T-helper 1 cell treated with Interleukin-12 subunit alpha and Interleukin-12 subunit beta and Interleukin-4 antibody, amounts not matched to agents 30 μg/mL and 1 μg/mL, for 36 hours (primary cell): ENCODE measurements around the gene BMP7.

Experiments used
- H3K27ac Mint-ChIP-seq: one replicate; pipeline ENCODE4 v1.8.0; 2021; ENCODE audit warnings: mild to moderate bottlenecking, mixed read lengths
- H3K27me3 Mint-ChIP-seq: one replicate; pipeline ENCODE4 v1.8.0; 2021; ENCODE audit warnings: low read depth, mixed read lengths
- H3K36me3 Mint-ChIP-seq: one replicate; pipeline ENCODE4 v1.8.0; 2021; ENCODE audit warnings: low read depth, mixed read lengths
- H3K4me1 Mint-ChIP-seq: one replicate; pipeline ENCODE4 v1.8.0; 2021; ENCODE audit warnings: low read depth, mixed read lengths
- H3K4me3 Mint-ChIP-seq: one replicate; pipeline ENCODE4 v1.8.0; 2021; ENCODE audit warnings: mild to moderate bottlenecking, moderate library complexity, mixed read lengths
- H3K9me3 Mint-ChIP-seq: one replicate; pipeline ENCODE4 v1.8.0; 2021; ENCODE audit warnings: mixed read lengths

The BMP7 gene

DNA sequence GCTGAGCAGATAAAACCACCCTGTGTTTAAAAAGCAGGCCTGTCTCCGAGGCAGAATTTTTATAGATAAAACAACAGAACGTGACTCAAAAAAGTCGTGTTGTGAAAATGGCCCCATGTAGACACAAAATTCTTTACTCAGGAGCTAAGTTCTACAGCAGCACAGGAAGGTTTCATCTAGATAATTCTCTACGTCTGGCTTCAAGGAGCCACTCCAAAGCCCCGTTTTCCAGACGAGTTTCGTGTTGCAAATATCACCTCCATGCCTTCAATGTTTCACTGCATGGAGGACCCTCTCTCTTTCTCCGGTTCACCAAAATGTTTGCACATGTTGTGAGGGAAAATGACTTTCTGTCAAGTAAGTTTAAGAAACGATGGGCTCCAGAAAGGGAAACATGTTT is 12.0 kb upstream of the BMP7 start:
- H3K27me3 Mint-ChIP-seq = peaks cover 21% of the 10 kb centered on the region
- H3K36me3 Mint-ChIP-seq = no peaks in the 10 kb centered on the region
- no peak overlapping the region for H3K4me3 Mint-ChIP-seq
- no peak overlapping the region for H3K27ac Mint-ChIP-seq
- H3K9me3 Mint-ChIP-seq = no peaks in the 10 kb centered on the region
- H3K4me1 Mint-ChIP-seq = no peaks in the 10 kb centered on the region

DNA sequence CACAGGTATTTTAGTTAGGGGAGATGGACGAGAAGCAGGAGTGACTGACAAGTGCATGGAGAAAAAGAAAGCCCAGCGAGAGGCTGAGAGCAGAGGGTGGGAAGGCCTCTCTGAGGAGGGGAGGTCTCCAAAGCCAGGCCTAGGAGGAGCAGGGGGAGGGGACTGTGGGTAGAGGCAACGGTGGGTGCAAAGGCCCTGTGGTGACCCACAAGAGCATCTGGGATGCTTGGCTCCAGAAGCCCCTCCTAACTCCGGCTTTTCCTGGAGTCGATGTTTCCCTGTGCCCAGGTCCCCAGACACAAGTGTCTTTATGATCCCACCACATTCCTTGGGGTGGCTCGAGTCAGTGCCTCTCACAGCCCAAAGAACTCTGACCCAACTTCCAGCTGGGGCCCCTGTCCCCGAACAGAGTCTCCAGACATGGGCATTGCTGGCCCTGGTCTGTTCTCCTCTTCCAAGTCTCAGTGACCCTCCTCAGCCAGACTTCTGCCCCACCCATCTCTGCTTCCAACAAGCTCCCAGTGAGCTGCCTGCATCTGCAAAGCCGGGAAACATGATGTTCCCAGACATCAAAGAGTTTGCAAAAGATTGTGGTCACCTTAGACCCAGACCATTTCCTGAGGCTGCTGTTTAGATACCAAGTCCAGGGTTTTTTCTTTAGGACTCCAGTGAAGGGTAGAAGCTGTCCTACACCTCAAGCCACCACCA is 11.1 kb upstream of the BMP7 start:
- no peaks in the 10 kb centered on the region for H3K36me3 Mint-ChIP-seq
- no peaks in the 10 kb centered on the region for H3K4me1 Mint-ChIP-seq
- peaks cover 17% of the 10 kb centered on the region for H3K27me3 Mint-ChIP-seq
- H3K9me3 Mint-ChIP-seq = no peaks in the 10 kb centered on the region
- no peak overlapping the region for H3K27ac Mint-ChIP-seq
- H3K4me3 Mint-ChIP-seq = no peak overlapping the region

DNA sequence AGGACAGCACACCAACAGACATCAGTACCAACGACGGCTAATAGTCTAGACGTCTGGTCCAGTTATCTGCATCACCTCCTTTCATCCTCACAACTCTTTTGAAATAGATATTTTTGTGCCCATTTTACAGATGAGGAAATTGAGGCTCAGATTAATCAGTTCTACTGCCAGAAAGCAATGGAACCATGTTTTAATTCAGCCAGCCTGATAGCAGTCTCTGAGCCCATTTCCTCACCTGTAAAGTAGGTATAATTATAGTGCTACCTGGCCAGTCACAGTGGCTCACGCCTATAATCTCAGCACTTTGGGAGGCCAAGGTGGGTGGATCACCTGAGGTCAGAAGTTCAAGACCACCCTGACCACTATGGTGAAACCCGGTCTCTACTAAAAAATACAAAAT is 9.8 kb upstream of the BMP7 start:
- Mint-ChIP-seq H3K9me3 (no peaks in the 10 kb centered on the region), H3K4me1 (no peaks in the 10 kb centered on the region), H3K27ac (no peak overlapping the region), H3K27me3 (peaks cover 16% of the 10 kb centered on the region), H3K4me3 (no peak overlapping the region), H3K36me3 (no peaks in the 10 kb centered on the region)

DNA sequence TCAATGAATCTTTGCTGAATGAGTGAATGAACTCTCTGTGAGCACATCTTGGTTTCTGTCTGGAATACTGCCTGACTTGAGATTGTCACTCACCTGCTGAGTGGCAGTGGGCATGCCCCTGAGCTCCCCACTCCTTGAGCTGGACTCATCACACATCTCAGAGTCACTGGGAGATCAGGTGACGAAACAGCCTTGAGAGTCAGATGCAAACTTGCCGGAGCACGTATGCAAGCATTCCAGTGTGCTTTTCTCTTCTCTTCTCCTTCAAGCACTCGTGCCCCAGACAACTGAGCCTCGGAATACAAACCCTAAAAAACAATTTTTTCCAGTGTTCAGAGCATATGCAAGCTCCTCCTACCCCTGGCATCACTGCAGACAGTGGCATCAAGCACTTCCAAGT is 9.4 kb upstream of the BMP7 start:
- peaks cover 19% of the 10 kb centered on the region for H3K27me3 Mint-ChIP-seq
- no peaks in the 10 kb centered on the region for H3K36me3 Mint-ChIP-seq
- H3K9me3 Mint-ChIP-seq = no peaks in the 10 kb centered on the region
- H3K27ac Mint-ChIP-seq = no peak overlapping the region
- no peaks in the 10 kb centered on the region for H3K4me1 Mint-ChIP-seq
- H3K4me3 Mint-ChIP-seq = no peak overlapping the region

DNA sequence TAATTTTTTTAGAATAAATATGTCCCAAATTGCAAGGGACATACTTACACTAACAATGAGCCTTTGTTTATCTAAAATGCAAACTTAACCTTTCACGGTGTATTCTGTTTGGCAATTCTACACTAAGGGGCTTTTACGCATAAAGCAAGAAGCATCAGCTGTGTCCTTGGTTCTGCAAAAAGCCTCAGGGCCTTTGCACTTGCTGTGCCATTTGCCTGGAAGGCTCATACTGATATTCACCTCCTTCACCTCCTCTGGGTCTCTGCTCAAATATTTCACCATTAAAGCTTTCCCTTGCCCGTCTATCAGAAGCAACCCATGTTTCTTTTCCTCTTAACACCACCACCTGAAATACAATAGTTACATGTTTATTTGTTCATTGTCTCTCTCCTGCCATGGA is 8.9 kb upstream of the BMP7 start:
- H3K27me3 Mint-ChIP-seq = peaks cover 20% of the 10 kb centered on the region
- H3K4me3 Mint-ChIP-seq = no peak overlapping the region
- no peaks in the 10 kb centered on the region for H3K9me3 Mint-ChIP-seq
- H3K27ac Mint-ChIP-seq = no peak overlapping the region
- no peaks in the 10 kb centered on the region for H3K36me3 Mint-ChIP-seq
- no peaks in the 10 kb centered on the region for H3K4me1 Mint-ChIP-seq

DNA sequence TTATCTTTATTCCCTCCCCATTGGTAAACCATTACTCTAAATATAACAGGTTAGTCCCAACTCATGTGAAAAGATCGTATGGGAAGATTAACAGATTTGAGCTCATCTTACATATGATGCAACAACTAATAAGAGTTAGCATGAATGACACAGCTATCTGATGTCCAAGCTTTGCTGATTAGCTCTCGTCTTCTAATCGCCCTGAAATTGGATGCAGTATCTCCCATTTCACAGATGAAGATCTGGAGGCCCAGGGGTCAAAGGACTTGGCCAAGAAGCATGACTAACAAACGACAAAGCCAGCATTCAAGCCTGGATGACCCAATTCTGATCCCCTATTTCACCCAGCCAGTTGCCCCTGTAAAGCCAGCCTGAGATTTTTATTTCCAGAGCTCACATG is 8.4 kb upstream of the BMP7 start:
- H3K4me3 Mint-ChIP-seq = no peak overlapping the region
- no peak overlapping the region for H3K27ac Mint-ChIP-seq
- H3K36me3 Mint-ChIP-seq = no peaks in the 10 kb centered on the region
- no peaks in the 10 kb centered on the region for H3K4me1 Mint-ChIP-seq
- H3K9me3 Mint-ChIP-seq = no peaks in the 10 kb centered on the region
- H3K27me3 Mint-ChIP-seq = peaks cover 24% of the 10 kb centered on the region

DNA sequence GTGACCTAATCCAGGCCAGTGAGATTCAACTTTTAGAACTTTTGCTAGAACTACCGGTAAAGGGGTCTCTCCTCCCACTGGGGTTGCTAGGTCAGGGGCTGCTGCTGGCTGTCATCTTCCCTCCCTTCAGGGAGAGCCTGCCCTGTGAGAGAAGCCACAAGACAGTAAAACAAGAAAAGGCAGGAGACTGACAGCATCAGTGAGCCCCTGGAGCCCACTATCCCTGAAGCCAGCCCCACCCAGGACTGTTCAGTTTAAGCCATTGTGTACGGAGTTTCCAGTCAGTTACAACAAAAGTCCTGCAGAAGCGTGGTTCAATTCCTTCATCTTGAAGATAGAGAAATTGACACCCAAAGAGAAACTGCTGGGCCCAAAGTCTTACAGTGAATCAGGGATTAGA is 7.9 kb upstream of the BMP7 start:
- no peaks in the 10 kb centered on the region for H3K4me1 Mint-ChIP-seq
- no peak overlapping the region for H3K27ac Mint-ChIP-seq
- H3K4me3 Mint-ChIP-seq = no peak overlapping the region
- H3K9me3 Mint-ChIP-seq = no peaks in the 10 kb centered on the region
- no peaks in the 10 kb centered on the region for H3K36me3 Mint-ChIP-seq
- peaks cover 25% of the 10 kb centered on the region for H3K27me3 Mint-ChIP-seq

DNA sequence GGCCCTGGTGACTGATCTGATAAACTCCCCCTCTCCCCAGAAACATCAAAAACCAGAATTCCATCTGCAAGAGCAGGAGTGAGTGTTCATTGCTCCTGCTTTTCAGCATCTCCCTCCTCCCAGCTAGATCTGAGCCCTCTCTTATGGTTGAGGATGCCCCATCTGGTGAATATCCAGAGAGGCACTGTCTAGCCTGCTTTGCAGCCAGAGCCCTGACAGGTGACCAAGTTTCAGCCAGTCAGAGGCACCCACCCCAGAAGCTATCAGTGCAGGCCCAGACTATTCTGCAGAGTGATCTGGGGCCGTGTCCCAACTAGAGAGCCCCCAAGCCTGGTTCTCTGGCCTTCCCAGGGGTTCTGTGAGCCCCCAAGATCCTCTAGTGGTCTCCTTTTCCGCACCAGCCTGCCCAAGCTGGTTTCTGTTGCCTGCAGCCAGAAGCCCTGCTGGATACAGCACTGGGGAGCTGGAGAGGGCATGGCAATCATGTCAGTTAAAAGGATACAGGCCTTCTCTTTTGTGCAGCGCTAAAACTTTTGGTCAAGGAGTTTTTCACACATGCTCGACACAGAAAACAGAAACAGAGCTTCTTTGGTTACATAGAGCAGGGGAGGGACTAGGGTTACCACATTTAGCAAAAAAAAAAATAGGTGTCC is 6.6 kb upstream of the BMP7 start:
- no peaks in the 10 kb centered on the region for H3K4me1 Mint-ChIP-seq
- H3K4me3 Mint-ChIP-seq = no peak overlapping the region
- no peak overlapping the region for H3K27ac Mint-ChIP-seq
- H3K9me3 Mint-ChIP-seq = no peaks in the 10 kb centered on the region
- H3K36me3 Mint-ChIP-seq = no peaks in the 10 kb centered on the region
- peaks cover 38% of the 10 kb centered on the region for H3K27me3 Mint-ChIP-seq

DNA sequence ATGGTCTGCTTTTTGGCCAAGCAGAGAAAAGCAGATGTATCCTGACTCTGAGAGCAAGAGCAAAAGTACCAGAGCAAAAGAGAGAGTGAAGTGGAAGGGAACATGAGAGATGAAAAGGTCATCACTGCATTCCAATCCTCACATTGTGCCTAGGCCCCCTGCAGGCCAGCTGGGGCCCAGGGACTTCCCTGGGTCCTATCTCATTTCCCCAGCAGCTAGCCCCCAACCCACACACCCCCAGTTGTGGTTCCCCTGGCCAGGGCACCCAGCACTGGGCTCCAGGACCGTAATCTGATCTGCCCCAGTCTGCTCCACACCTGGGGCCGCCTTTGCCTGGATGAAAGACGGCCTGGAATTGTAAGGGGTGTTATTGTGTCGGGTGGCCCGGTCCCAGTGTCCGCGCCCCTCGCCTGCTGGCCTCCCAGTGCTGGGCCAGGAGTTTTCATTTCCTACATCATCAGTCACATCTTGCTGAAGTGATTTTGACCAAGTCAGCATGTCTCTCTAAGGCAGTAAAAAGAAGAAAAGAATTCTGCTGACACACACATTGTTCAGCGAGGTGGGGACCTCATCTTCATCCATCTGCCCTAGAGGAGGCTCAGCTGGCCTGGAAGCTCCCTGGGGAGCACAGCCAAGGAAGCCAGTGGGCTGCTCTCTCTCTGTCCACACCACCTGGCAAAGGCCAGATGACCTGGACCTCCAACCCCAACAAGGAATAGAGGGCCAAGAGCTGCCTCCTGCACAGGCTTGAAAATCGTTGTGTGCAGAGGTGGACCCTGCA is 4.0 kb upstream of the BMP7 start:
- peaks cover 52% of the 10 kb centered on the region for H3K27me3 Mint-ChIP-seq
- no peak overlapping the region for H3K27ac Mint-ChIP-seq
- H3K9me3 Mint-ChIP-seq = no peaks in the 10 kb centered on the region
- no peaks in the 10 kb centered on the region for H3K36me3 Mint-ChIP-seq
- H3K4me1 Mint-ChIP-seq = peaks cover 2% of the 10 kb centered on the region
- no peak overlapping the region for H3K4me3 Mint-ChIP-seq

DNA sequence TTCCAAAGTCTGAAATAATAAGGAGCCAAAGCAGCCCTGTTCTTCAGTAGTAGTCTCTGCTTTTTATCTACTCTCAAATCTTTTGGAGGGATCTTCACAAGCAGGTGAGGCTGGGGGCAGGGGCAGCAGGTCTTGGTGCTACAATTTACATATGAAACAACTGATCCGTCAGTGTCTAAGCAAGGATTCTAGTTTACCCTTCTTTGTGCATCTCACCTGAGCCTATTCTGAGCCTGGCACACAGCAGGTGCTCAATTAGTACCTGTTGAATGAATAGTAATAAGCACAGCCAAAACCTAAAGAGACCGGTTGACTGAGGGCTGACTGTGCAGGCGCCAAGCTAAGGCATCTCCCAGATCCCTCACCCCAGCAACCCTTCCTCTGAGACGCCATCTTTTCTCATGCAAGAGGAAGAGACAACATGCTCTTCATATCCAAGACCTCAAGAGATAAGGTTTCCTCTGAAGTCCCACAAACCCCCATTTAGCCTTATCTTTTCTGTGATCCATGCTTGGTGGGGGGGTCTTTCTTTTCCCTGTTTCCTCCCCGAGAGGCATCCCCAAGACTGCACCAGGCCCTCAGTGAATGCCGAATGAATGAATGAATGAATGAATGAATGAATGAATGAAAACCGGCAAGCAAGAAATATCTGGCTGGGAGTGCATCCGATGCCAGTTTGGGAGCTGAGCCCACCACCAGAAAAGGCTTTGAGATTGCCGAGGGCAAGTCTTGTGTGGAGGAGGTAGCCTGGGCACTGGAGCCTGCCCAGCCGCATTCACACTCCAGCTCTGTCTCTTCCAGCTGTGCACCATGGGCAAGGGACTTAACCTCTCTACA is 2.9 kb upstream of the BMP7 start:
- Mint-ChIP-seq H3K4me3 (no peak overlapping the region), H3K9me3 (no peaks in the 10 kb centered on the region), H3K36me3 (no peaks in the 10 kb centered on the region), H3K27ac (no peak overlapping the region), H3K4me1 (peaks cover 2% of the 10 kb centered on the region), H3K27me3 (peaks cover 52% of the 10 kb centered on the region)

DNA sequence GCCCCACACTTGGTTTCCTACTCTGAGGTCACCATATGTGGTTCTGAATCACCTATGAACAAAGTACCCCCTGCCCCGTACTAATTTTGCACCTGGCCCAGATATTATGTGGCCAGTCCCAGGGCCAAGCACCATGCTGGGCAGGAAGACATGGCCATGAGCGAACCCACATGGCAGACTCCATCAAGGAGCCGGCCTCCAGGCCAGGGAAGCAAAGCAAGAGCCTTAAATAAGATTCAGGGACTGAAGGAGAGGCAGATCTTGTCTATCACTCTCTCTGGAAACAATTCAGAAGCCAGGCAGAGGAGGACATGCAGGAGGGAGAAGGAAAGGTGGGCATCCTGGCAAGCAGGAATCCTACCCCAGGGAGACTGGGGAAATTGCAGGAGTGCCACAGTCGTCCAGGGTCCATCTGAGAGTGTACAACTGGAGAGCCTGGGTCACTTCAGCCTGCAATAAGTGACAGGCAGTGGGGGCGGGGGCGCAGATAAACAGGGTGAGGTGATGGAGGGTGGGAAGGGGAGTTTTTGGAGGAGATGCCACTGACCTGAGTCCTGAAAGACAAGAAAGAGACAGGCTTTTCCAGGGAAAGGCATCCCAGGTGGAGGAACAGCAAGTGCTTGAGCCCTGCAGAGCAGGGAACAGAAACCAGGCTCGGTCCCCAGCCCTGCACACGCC is 2.1 kb upstream of the BMP7 start:
- H3K9me3 Mint-ChIP-seq = no peaks in the 10 kb centered on the region
- no peak overlapping the region for H3K27ac Mint-ChIP-seq
- H3K4me3 Mint-ChIP-seq = no peak overlapping the region
- H3K36me3 Mint-ChIP-seq = no peaks in the 10 kb centered on the region
- H3K27me3 Mint-ChIP-seq = peaks cover 61% of the 10 kb centered on the region
- peaks cover 2% of the 10 kb centered on the region for H3K4me1 Mint-ChIP-seq

DNA sequence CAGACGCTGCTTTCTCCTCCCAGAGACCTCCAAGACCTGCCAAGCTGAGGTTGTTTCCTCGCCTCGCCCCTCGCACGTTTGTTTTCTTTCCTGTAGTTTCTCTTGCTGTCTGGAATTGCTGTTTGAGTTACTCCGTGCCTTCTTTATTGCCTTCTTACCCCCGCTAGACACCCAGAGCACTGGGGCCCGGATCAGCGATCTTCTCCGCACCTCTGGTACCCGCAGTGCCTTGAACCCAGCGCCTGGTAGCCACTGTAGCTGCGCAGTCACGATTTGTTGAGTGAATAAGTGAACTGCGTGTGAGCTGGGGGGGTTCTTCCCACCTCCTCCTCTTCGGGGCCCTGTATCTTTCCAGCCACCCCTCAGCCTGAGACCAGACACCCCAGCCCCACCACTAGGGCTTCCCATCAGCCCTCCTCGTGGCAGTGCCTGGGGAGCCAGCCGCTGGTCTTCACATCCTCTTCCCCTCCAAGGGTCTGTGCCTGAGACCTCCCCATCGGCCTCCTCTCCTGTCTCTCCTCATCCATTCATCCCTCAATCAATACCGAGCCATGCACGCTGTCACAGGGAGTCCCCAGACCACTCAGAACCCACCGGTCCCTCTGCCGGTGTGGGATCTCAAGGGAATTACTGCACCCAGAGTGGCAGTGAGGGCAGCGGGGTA is 849 bp upstream of the BMP7 start:
- H3K9me3 Mint-ChIP-seq = no peaks in the 10 kb centered on the region
- H3K27me3 Mint-ChIP-seq = peaks cover 69% of the 10 kb centered on the region
- H3K4me3 Mint-ChIP-seq = no peak overlapping the region
- peaks cover 2% of the 10 kb centered on the region for H3K4me1 Mint-ChIP-seq
- H3K27ac Mint-ChIP-seq = peak overlapping the region; percentile 26
- H3K36me3 Mint-ChIP-seq = no peaks in the 10 kb centered on the region

DNA sequence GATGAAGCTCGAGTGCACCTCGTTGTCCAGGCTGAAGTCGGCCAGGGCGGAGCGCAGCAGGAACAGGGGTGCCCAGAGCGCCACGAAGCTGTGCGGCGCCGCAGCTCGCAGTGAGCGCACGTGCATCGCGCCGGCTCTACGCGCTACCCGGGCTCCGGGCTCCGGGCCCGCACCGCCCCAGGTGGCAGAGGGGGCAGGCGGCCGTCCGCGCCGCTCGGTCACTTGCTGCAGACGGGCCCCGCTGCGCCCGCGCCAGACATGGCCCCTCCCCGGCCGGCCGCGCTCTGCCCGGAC is 497 bp downstream of the BMP7 start:
- no peaks in the 10 kb centered on the region for H3K36me3 Mint-ChIP-seq
- H3K4me1 Mint-ChIP-seq = peaks cover 2% of the 10 kb centered on the region
- H3K4me3 Mint-ChIP-seq = no peak overlapping the region
- no peak overlapping the region for H3K27ac Mint-ChIP-seq
- peaks cover 78% of the 10 kb centered on the region for H3K27me3 Mint-ChIP-seq
- H3K9me3 Mint-ChIP-seq = no peaks in the 10 kb centered on the region
